Skeletal muscle tissue (tissue), 4 donors: ENCODE data around the gene POLR3E. TPM values are rescaled to one million over a fixed set of nuclear protein-coding genes. Genes with fewer than 3 reads are reported as not detected.

ENCODE experiments used
- H3K27ac ChIP-seq: one replicate; pipeline ENCODE4 v1.7.0; 2013; ENCODE audit warnings: mild to moderate bottlenecking, low read depth, low read length, inconsistent platforms
- H3K27me3 ChIP-seq, 3 donors: one replicate each; pipeline ENCODE4 v1.7.0; 2013; ENCODE audit warnings: low read length in 3 of 3; ENCODE audit not compliant: control insufficient read depth in 3 of 3, insufficient read depth in 3 of 3
- H3K36me3 ChIP-seq, 3 donors: one replicate each; pipeline ENCODE4 v1.7.0; 2013; ENCODE audit warnings: low read length in 3 of 3; ENCODE audit not compliant: control insufficient read depth in 3 of 3, insufficient read depth in 3 of 3
- H3K4me1 ChIP-seq, 3 donors: one replicate each; pipeline ENCODE4 v1.7.0; 2013; ENCODE audit warnings: low read length in 3 of 3, mild to moderate bottlenecking in 3 of 3; ENCODE audit not compliant: control insufficient read depth in 3 of 3, insufficient read depth in 3 of 3
- H3K4me3 ChIP-seq, 3 donors: one replicate each; pipeline ENCODE4 v1.7.0; 2013; ENCODE audit warnings: low read length in 3 of 3
- H3K9ac ChIP-seq, 3 donors: one replicate each; pipeline ENCODE4 v1.7.0; 2013; ENCODE audit warnings: low read length in 3 of 3, mild to moderate bottlenecking in 3 of 3, moderate library complexity in 2 of 3, low read depth in 1 of 3
- H3K9me3 ChIP-seq, 3 donors: one replicate each; pipeline ENCODE4 v1.7.0; 2013; ENCODE audit warnings: low read length in 3 of 3; ENCODE audit not compliant: control insufficient read depth in 3 of 3
- total RNA-seq: library from RNA; depleted of rRNA; stranded (reverse); fragments of >200 nt; gene quantifications from one replicate; pipeline ENCODE4 v1.2.3, GENCODE V29; 2014
- donor health status: Osteomylitis.

The POLR3E gene
- total RNA-seq, 1 donor from 2014 or later, result 22.4 TPM

DNA sequence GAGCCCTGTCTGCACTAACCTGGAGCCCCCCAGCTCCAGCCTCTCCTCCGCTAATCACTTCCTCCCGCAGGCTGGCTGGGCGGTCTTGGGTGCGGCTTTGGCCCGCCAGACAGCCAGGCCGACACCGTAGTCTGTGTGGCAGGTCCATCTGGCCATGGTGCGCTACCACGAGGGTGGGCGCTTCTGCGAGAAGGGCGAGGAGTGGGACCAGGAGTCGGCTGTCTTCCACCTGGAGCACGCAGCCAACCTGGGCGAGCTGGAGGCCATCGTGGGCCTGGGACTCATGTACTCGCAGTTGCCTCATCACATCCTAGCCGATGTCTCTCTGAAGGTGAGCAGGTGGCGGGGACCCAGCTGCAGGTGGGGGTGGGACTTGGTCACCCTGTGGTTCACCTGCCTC lies 30.7 kb upstream of the POLR3E start:
- Histone ChIP-seq H3K27ac (no peak overlapping the region), H3K9me3 (no peaks in the 10 kb centered on the region), H3K4me1 (peaks cover 0 to 8% (median 7%) of the 10 kb centered on the region in 3 donors), H3K4me3 (no peak overlapping the region), H3K27me3 (no peaks in the 10 kb centered on the region), H3K9ac (peak overlapping the region in 1 of 3 donors; percentile 20), H3K36me3 (peaks cover 43 to 65% (median 57%) of the 10 kb centered on the region in 3 donors)

DNA sequence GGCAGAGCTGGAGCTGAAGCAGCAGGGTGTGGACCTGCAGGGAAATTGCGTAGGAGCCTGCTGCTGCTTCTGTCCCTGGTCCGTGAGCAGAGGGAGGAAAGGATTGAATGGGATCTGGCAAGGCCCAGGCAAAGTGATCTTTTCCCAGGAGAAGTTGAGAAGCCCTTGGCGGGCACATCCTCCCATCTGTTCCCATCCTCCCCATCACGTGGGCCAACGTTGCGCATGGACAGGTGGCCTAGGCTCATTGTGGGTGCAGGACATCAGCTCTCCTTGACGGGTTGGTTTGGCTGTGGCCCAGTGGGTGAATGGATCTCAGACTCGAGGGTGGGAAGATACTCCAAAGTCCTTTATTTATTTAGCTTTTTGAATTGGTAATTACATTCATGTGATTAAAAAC lies 29.4 kb upstream of the POLR3E start:
- Histone ChIP-seq H3K4me3 (no peak overlapping the region), H3K9ac (peak overlapping the region in 1 of 3 donors; percentile 45), H3K27ac (no peak overlapping the region), H3K27me3 (no peaks in the 10 kb centered on the region), H3K4me1 (peaks cover 0 to 8% (median 7%) of the 10 kb centered on the region in 3 donors), H3K36me3 (peaks cover 40 to 63% (median 61%) of the 10 kb centered on the region in 3 donors), H3K9me3 (no peaks in the 10 kb centered on the region)

DNA sequence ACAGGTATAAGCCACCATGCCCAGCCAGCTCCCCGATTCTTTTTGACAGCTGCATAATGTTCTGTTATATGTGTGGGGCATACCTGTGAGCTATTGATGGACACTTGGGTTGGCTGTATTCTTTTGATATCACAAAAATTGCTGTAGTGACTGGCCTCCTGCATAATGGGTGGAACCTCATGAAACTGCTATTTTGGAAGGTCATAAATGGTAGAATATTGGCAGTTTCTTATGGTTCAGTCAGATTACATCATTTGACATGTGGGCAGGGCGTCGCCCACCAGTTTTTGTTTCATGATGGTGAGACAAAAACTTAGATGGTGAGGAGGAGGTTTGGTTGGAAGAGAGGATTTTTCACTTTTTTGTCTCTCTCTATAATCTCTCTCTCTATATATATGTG lies 26.7 kb upstream of the POLR3E start:
- peaks cover 0 to 8% (median 7%) of the 10 kb centered on the region in 3 donors for H3K4me1 ChIP-seq

DNA sequence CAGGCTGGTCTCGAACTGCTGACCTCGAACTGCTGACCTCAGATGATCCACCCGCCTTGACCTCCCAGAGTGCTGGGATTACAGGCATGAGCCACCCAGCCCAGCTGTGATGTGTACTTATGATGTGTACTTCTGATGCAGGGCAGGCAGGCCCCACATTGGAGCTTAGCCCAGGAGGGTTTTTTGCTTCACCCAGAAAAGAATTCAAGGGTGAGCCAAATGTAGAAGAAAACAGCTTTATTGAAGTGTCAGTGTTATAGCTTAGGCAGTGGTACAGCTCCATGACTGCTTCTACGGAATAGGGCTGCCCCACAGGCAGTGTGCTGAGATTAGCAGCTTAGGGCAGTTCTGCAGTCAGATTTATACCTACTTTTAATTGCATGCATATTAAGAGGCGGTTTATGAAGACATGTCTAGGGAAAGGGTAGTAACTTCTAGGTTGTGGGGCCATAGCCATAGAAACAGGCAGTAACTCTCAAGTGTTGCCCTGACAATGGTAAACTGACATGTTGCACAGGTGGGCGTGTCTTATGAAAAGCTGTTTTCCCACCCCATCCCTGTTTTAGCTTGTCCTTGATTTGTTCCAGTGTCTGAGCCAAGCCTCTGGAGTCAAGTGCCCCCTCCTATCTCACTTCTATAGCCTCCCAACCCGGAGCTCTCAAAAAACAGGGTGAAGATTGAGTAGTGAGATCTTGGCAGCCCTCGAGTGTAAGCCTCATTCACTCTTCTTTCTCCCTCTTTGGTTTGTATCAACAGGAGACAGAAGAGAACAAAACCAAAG lies 24.1 kb upstream of the POLR3E start:
- Histone ChIP-seq H3K9ac (no peak overlapping the region), H3K4me1 (no peaks in the 10 kb centered on the region), H3K27ac (no peak overlapping the region), H3K4me3 (no peak overlapping the region), H3K9me3 (no peaks in the 10 kb centered on the region), H3K27me3 (no peaks in the 10 kb centered on the region), H3K36me3 (peaks cover 21 to 59% (median 58%) of the 10 kb centered on the region in 3 donors)

More for the DNA sequence above, 26.7 kb upstream of the POLR3E start:
- H3K9me3 ChIP-seq, result no peaks in the 10 kb centered on the region
- H3K27ac ChIP-seq, result no peak overlapping the region
- no peak overlapping the region for H3K9ac ChIP-seq
- no peak overlapping the region for H3K4me3 ChIP-seq
- H3K36me3 ChIP-seq, result peaks cover 37 to 60% (median 57%) of the 10 kb centered on the region in 3 donors
- H3K27me3 ChIP-seq, result no peaks in the 10 kb centered on the region

DNA sequence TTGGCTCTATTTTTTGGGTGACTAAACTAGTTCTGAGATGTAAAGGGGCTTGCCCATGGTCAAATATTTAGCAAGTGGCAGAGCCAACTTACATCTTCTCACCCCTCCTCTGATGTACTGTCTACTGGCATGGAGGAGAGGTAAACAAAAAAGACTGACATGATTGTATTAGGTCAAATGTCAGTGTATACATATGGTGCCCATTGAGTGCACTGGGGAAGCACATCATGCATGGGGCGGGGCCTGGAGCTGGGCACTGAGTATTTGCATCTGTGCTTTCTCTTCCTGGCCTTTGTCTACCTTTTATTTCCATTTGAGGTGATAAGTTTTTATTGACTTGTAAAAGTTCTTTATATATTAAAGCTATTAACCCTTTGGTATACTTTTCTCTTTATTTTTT lies 22.3 kb upstream of the POLR3E start:
- Histone ChIP-seq H3K36me3 (peaks cover 28 to 63% (median 60%) of the 10 kb centered on the region in 3 donors), H3K4me1 (no peaks in the 10 kb centered on the region), H3K9me3 (no peaks in the 10 kb centered on the region), H3K9ac (no peak overlapping the region), H3K4me3 (no peak overlapping the region), H3K27ac (no peak overlapping the region), H3K27me3 (no peaks in the 10 kb centered on the region)

DNA sequence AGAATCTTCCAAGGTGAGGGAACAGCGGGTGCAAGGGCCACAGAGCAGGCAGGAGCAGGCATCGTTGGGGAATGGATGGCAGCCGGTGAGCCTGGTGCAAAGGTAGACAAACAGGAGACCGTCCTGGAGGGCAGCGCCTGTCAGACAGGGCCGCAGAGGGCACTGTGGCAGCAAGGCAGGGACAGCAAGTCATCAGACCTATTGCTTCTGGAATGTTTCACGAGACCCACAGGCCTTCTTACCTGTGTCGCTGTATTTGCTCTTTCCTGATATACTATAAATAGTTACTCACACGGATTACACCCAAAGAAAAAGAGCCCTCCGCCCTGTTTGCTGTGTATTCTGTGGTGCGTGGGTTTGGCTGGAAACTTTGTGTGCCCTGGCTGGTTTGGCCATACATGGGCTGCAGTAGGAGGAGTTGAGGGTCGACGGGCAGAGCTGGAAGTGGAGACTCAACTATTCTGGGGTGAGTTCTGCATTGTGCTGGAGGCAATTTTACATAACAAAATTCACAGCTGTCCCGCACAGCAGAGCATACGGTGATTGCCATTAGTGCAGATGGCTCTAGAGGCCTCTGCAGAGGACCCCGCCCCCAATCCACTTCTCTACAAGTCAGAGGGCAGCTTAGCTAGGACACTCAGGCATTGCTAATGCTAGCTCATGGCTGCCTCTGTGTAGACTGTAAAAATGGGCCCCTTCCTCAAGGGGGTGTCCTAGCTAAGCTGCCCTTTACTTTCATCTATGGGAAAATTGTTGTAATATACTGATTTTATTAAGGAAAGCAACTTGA lies 18.6 kb upstream of the POLR3E start:
- Histone ChIP-seq H3K4me3 (no peak overlapping the region), H3K4me1 (no peaks in the 10 kb centered on the region), H3K9ac (no peak overlapping the region), H3K27ac (no peak overlapping the region), H3K36me3 (peaks cover 33 to 72% (median 67%) of the 10 kb centered on the region in 3 donors), H3K9me3 (no peaks in the 10 kb centered on the region), H3K27me3 (no peaks in the 10 kb centered on the region)

DNA sequence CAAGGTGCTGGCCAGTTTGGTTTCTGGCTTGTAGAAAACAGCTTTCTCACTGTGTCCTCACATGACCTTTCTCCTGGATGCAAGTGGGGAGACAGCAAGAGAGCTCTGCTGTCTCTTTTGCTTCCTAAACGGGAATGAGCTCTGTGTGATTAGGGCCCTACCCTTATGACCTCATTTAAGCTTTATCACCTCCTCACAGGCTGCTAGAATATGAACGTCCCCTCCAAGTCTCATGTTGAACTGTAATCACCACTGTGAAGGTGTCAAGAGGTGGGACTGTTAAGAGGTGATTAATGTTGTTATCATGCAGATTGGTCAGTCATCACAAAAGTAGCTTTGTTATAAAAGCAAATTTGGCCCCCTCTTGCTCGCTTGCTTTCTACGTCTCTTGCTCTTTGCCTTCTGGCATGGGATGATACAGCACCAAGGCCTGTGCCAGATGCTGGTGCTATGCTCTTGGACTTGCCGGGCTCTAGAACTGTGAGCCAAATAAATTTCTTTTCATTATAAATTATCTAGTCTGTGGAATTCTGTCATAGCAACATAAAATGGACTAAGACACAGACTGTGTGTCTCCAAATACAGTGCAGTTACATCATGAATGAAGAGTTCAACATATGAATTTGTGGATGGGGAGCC lies 14.8 kb upstream of the POLR3E start:
- Histone ChIP-seq H3K9me3 (no peaks in the 10 kb centered on the region), H3K9ac (no peak overlapping the region), H3K27ac (no peak overlapping the region), H3K27me3 (no peaks in the 10 kb centered on the region), H3K4me1 (no peaks in the 10 kb centered on the region), H3K36me3 (peaks cover 38 to 64% (median 50%) of the 10 kb centered on the region in 3 donors), H3K4me3 (no peak overlapping the region)

DNA sequence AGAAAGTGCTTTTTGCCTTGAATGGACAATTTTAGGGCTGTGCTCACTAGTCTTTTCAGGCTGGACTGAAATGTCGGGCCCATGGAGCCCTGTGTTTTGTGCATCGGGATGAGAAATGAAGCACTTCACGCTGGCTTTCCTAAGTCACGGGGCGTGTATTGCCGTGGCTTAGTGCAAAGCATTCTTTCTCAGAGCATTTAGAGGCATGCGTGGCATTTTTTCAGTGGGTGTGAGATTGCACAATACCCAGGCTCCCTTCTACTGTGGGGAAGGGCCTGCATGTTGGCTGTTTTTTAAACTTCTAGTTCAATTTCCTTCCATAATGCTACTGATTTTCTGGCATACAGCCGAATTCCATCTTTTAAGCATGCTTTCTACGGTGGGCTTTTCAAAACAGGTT lies 12.6 kb upstream of the POLR3E start:
- Histone ChIP-seq H3K27ac (no peak overlapping the region), H3K9me3 (no peaks in the 10 kb centered on the region), H3K4me3 (no peak overlapping the region), H3K36me3 (peaks cover 31 to 50% (median 38%) of the 10 kb centered on the region in 3 donors), H3K9ac (no peak overlapping the region), H3K4me1 (no peaks in the 10 kb centered on the region), H3K27me3 (no peaks in the 10 kb centered on the region)

DNA sequence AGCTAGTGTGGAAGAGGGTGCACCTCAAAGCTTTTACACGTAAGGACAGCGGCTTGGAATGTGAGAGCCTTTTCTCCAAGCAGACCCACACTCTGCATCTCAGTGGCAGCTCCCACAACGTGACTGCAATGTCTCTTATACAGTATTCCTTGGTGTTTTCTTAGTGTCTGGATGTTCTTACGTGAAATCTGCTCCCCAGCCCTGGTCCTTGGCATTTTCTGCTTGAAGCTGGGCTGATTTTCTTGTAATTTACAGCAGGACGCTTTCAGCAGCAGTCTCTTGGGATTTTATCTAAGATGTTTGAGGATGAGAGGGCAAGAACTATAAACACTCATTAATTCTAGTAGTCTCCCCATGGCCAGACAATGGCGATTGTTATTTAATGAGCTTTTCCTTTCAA lies 12.1 kb upstream of the POLR3E start:
- no peak overlapping the region for H3K4me3 ChIP-seq
- H3K36me3 ChIP-seq, result peaks cover 27 to 47% (median 34%) of the 10 kb centered on the region in 3 donors

More for the DNA sequence above, 12.1 kb upstream of the POLR3E start:
- H3K27ac ChIP-seq, result no peak overlapping the region
- no peak overlapping the region for H3K9ac ChIP-seq
- H3K4me1 ChIP-seq, result no peaks in the 10 kb centered on the region
- no peaks in the 10 kb centered on the region for H3K9me3 ChIP-seq
- no peaks in the 10 kb centered on the region for H3K27me3 ChIP-seq
